ENCODE measurements around the gene PCDH15. TPM values are rescaled to one million over a fixed set of nuclear protein-coding genes. Genes with fewer than 3 reads are reported as not detected.

Gene PCDH15
- total RNA-seq, 1 experiment from 2014 or later: not detected

GRCh38 chr10:53808677-53809372, 992.2 kb downstream of the PCDH15 start:
- TF ChIP-seq, protein P1, sequence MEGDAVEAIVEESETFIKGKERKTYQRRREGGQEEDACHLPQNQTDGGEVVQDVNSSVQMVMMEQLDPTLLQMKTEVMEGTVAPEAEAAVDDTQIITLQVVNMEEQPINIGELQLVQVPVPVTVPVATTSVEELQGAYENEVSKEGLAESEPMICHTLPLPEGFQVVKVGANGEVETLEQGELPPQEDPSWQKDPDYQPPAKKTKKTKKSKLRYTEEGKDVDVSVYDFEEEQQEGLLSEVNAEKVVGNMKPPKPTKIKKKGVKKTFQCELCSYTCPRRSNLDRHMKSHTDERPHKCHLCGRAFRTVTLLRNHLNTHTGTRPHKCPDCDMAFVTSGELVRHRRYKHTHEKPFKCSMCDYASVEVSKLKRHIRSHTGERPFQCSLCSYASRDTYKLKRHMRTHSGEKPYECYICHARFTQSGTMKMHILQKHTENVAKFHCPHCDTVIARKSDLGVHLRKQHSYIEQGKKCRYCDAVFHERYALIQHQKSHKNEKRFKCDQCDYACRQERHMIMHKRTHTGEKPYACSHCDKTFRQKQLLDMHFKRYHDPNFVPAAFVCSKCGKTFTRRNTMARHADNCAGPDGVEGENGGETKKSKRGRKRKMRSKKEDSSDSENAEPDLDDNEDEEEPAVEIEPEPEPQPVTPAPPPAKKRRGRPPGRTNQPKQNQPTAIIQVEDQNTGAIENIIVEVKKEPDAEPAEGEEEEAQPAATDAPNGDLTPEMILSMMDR (IDR thresholded peaks at IDR 0.05; ENCODE audit: unreplicated experiment): no peak
- Mint-ChIP-seq H3K4me1 (ENCODE audit: low read depth, unreplicated experiment) (peaks cover 9% of the 10 kb centered on the region), H3K27me3 (ENCODE audit: unreplicated experiment) (no peaks in the 10 kb centered on the region), H3K4me3 (ENCODE audit: low read depth, unreplicated experiment) (no peak overlapping the region), H3K27ac (ENCODE audit: unreplicated experiment) (no peak overlapping the region), H3K9me3 (ENCODE audit: low read depth, unreplicated experiment) (no peaks in the 10 kb centered on the region), H3K36me3 (ENCODE audit: insufficient read depth, unreplicated experiment) (no peaks in the 10 kb centered on the region)
- no TSS peak for BruUV-seq (replicated peaks)
- CTCF ChIA-PET: interaction anchor here (0.7 kb wide), 1 partner anchor 208 kb away, joined by 3 read pairs; no protein-coding TSS in a partner anchor
- intact Hi-C loops (cut with micrococcal nuclease; ENCODE audit: unreplicated experiment): loop anchor here (5.0 kb wide), 1 partner anchor 207 kb away; no protein-coding TSS in a partner anchor
- peak; percentile 6 for DNase-seq

- Mint-ChIP-seq H3K4me3 (ENCODE audit: low read depth, unreplicated experiment) (no peak overlapping the region), H3K4me1 (ENCODE audit: low read depth, unreplicated experiment) (no peaks in the 10 kb centered on the region), H3K27me3 (ENCODE audit: unreplicated experiment) (no peaks in the 10 kb centered on the region), H3K27ac (ENCODE audit: unreplicated experiment) (no peak overlapping the region), H3K36me3 (ENCODE audit: insufficient read depth, unreplicated experiment) (no peaks in the 10 kb centered on the region), H3K9me3 (ENCODE audit: low read depth, unreplicated experiment) (no peaks in the 10 kb centered on the region)
- CTCF ChIA-PET: no interaction called here
- intact Hi-C loops (cut with micrococcal nuclease; ENCODE audit: unreplicated experiment): no loop called here
- BruUV-seq (replicated peaks): no TSS peak
- no peak for DNase-seq
- TF ChIP-seq, protein P1 (IDR thresholded peaks at IDR 0.05; ENCODE audit: unreplicated experiment): no peak
Measured at GRCh38 chr10:53786236-53786900, 1014.7 kb downstream of the PCDH15 start.

DNA sequence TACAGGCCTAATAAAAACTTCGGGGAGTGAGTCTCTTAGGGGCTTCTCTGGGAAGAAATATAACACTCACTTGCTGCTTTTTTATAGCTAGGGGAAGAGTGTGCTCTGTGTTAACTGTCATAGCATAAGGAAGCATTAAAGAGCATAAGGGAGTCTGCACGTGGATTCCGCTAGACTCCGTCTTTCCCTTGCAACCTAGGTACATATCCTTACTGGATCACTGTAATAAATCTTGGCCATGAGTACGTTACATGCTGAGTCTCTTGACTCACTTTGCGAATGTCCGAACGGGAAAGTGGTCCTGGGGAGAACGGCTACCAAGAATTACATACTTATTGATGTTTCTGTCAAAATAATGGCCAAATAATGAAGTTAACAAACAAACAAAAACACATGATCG, 1029.3 kb downstream of the PCDH15 start:
- H3K9me3 Mint-ChIP-seq (ENCODE audit: low read depth, unreplicated experiment): peaks cover 2% of the 10 kb centered on the region
- no peaks in the 10 kb centered on the region for H3K36me3 Mint-ChIP-seq (ENCODE audit: insufficient read depth, unreplicated experiment)
- no TSS peak for BruUV-seq (replicated peaks)
- TF ChIP-seq, protein P1 (IDR thresholded peaks at IDR 0.05; ENCODE audit: unreplicated experiment): no peak
- intact Hi-C loops (cut with micrococcal nuclease; ENCODE audit: unreplicated experiment): no loop called here
- H3K27ac Mint-ChIP-seq (ENCODE audit: unreplicated experiment): no peak overlapping the region
- H3K4me1 Mint-ChIP-seq (ENCODE audit: low read depth, unreplicated experiment): no peaks in the 10 kb centered on the region
- CTCF ChIA-PET: no interaction called here
- H3K27me3 Mint-ChIP-seq (ENCODE audit: unreplicated experiment): no peaks in the 10 kb centered on the region
- DNase-seq: no peak
- no peak overlapping the region for H3K4me3 Mint-ChIP-seq (ENCODE audit: low read depth, unreplicated experiment)

DNA sequence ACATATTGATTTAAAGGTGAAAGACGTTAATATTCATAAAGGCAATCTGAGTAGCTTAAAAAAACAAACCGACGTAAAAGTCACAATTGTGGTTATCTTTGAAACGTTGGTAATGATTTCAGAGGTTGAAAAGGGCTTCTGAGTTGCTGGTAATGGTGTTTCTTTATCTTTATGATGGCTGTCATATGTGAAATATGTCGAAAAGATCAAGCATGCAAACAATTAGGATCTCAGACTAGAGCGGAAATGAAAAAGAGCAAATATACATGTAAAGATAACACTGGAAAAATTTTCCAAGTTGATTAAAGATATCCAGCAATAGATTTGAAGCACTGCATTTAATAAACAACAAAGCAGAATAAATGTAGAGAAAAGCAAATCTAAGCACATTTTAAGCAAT, 1030.1 kb downstream of the PCDH15 start:
- Mint-ChIP-seq H3K4me3 (ENCODE audit: low read depth, unreplicated experiment) (no peak overlapping the region), H3K36me3 (ENCODE audit: insufficient read depth, unreplicated experiment) (no peaks in the 10 kb centered on the region), H3K27me3 (ENCODE audit: unreplicated experiment) (no peaks in the 10 kb centered on the region), H3K9me3 (ENCODE audit: low read depth, unreplicated experiment) (peaks cover 2% of the 10 kb centered on the region), H3K27ac (ENCODE audit: unreplicated experiment) (no peak overlapping the region), H3K4me1 (ENCODE audit: low read depth, unreplicated experiment) (no peaks in the 10 kb centered on the region)
- DNase-seq: no peak
- CTCF ChIA-PET: no interaction called here
- intact Hi-C loops (cut with micrococcal nuclease; ENCODE audit: unreplicated experiment): no loop called here
- TF ChIP-seq, protein P1 (IDR thresholded peaks at IDR 0.05; ENCODE audit: unreplicated experiment): no peak
- BruUV-seq (replicated peaks): no TSS peak

All from Calu3 (cell line).